ENCODE results near the gene GPR162.

DNA sequence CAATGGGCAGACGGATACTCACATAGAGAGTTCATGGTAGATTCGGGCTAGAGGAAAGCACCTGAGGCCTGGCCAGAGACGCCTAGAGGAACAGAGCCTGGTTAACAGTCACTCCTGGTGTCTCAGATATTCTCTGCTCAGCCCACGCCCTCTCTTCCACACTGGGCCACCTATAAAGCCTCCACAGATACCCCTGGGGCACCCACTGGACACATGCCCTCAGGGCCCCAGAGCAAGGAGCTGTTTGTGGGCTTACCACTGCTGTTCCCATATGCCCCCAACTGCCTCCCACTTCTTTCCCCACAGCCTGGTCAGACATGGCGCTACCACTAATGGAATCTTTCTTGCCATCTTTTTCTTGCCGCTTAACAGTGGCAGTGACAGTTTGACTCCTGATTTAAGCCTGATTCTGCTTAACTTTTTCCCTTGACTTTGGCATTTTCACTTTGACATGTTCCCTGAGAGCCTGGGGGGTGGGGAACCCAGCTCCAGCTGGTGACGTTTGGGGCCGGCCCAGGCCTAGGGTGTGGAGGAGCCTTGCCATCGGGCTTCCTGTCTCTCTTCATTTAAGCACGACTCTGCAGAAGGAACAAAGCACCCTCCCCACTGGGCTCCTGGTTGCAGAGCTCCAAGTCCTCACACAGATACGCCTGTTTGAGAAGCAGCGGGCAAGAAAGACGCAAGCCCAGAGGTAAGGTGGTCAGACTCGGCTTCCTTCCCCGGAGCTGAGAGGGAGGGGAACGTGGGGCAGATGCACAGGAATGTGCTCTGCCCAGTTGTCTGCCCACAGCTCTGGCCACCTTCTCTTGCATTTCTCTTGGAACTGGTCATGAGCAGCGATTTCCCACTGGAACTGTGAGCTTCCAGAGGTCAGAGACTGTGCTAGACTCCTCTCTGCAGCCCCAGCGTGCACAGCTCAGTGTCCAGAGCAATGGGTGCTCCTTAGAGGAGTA is 32.4 kb upstream of the GPR162 start, which contains the start of gene CD4:
- TF ChIP-seq FOXP2 (optimal IDR thresholded peaks at IDR 0.05; ENCODE audit: borderline replicate concordance, extremely low read depth, extremely low read length, insufficient read depth) (no peak), POLR2AphosphoS5 (IDR thresholded peaks at IDR 0.05; ENCODE audit: low read depth, low read length) (no peak), TAF1 (IDR thresholded peaks at IDR 0.05; ENCODE audit: borderline replicate concordance, insufficient read depth, low read length) (no peak), SIN3A (IDR thresholded peaks at IDR 0.05; ENCODE audit: borderline replicate concordance, insufficient read depth, low read length) (no peak)
- TF ChIP-seq, protein P1, sequence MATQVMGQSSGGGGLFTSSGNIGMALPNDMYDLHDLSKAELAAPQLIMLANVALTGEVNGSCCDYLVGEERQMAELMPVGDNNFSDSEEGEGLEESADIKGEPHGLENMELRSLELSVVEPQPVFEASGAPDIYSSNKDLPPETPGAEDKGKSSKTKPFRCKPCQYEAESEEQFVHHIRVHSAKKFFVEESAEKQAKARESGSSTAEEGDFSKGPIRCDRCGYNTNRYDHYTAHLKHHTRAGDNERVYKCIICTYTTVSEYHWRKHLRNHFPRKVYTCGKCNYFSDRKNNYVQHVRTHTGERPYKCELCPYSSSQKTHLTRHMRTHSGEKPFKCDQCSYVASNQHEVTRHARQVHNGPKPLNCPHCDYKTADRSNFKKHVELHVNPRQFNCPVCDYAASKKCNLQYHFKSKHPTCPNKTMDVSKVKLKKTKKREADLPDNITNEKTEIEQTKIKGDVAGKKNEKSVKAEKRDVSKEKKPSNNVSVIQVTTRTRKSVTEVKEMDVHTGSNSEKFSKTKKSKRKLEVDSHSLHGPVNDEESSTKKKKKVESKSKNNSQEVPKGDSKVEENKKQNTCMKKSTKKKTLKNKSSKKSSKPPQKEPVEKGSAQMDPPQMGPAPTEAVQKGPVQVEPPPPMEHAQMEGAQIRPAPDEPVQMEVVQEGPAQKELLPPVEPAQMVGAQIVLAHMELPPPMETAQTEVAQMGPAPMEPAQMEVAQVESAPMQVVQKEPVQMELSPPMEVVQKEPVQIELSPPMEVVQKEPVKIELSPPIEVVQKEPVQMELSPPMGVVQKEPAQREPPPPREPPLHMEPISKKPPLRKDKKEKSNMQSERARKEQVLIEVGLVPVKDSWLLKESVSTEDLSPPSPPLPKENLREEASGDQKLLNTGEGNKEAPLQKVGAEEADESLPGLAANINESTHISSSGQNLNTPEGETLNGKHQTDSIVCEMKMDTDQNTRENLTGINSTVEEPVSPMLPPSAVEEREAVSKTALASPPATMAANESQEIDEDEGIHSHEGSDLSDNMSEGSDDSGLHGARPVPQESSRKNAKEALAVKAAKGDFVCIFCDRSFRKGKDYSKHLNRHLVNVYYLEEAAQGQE (IDR thresholded peaks at IDR 0.05; ENCODE audit: insufficient read depth in 1 of 2, low read depth in 2 of 2, low read length in 2 of 2), result no peak
